HG02943 (cell line): Measurements from ENCODE around the gene HES7.
"Not testable (repeated sequence)": the region's sequence is repeated elsewhere in the genome, so short reads cannot be mapped to it uniquely, and the experiment has no call there.

Experiments
- ATAC-seq: cut with Tn5 transposase; IDR thresholded peaks from one replicate; pipeline ENCODE4 v1.9.1; 2021; ENCODE audit warnings: mild to moderate bottlenecking, low read depth, moderate library complexity; ENCODE audit not compliant: unreplicated experiment

The HES7 gene

DNA sequence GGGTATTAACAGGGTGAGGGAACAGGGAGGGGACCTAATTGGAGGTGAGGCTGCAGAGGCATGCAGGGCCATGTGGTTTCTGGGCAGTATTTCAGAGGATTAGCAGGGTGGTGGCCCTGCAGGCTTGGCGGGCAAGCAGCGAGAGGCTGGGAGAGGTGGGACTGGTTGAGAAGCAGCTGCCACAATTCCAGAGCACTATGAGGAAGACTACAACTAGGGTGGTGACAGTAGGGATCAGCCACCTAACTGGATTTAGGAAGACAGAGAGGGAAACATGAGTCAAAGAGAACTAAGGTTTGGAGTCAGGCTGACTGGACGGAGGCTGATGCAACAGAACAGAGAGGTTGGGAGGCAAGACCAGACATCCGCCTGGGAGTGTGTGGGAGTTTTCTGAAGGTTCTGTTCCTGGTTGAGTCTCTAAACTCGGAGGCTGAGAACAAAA is 17.9 kb downstream of the HES7 start:
- no peak for ATAC-seq

DNA sequence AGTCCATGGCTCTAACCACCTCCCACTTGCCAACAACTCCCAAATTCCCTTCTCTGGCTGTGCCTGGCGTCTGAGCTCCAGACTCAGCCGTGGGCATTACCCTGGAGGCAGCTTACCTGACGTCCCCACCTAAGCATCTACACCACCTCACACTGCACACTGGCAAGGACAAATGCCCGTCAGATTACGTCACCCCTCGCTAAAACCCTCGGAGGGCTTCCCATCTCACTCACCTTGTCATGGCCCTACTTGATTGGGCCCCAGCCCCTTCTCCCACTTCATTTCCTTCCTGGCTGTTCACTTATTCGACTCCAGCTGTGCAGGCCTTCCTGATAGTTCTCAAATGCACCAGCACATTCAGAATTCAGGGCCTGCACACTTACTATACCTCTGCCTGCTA is 19.0 kb downstream of the HES7 start:
- ATAC-seq = no peak

GRCh38 chr17:8103549-8103948 is 20.4 kb downstream of the HES7 start:
- ATAC-seq = no peak

- no peak for ATAC-seq
These were observed 22.2 kb downstream of the HES7 start for GRCh38 chr17:8101721-8102120.

GRCh38 chr17:8100763-8101162 is 23.1 kb downstream of the HES7 start:
- no peak for ATAC-seq

- ATAC-seq = no peak
These were observed 23.8 kb downstream of the HES7 start for GRCh38 chr17:8100111-8100510.

- no peak for ATAC-seq
These were observed 27.4 kb downstream of the HES7 start for GRCh38 chr17:8096541-8096940.

DNA sequence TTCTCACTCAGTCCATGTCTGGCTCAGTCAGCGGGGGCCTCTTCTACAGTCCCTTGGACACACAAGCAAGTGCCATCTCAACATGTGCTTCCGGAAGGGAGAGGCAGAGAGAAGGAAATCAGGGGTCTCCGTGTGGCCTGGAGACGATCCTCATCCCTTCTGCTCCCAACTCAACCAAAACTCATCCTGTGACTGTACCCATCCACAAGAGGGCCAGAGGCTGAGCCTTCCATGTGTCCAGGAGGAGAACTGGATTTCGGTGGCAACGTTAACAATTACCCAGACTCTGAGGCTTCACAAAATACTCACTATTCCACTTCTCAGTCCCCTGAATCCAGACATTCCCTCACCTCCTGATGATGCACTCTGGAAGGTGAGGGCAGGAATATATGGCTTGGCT is 28.5 kb downstream of the HES7 start:
- no peak for ATAC-seq

DNA sequence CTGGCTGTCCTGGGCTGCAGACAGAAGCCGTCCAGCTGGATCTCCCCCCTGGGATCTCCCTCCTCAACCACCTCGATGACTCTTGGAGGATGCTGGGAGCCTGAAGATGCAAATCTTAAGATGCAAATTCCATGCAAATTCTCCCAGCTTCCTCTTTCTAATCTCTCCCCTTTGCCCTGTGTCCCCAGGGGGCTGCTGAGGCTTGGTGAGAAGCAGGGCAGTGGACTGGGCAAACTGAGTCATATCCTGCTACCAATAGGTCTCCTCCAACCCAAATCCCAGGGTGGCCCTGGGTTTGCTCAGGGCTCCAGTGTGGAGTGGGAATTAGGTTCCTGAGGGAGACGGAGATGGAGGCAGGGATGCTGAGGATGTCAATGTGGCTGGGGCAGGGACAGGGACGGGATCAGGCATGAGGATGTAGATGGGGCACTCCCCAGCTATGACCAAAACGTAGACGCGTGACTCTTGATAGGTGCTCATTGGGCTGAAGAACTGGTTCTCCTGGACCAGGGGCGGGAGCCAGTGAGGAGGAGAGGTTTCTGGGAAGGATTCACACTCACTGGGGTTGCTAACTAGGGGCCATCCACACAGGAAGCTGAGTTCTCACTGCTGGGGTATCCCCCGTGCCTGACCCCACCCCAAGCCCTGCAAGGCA is 32.7 kb downstream of the HES7 start:
- ATAC-seq = no peak

DNA sequence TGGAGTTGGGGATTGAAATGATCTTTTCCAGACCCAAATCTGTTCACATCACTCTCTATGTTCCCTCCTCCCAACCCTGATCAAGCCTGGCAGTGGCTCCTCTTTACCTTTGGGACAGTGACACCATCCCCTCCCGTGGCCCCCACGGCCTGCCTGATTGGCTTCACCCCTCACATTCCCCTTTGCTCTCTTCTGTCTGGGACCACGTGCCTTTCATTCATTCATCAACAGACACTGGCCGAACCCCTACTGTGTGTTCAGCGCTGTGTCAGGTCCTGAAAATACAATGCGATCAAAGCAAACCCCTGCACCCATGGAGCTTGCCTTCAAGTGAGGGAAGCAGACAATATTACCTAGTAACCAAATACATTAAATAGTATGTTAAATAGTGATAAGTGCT is 34.2 kb downstream of the HES7 start:
- no peak for ATAC-seq

DNA sequence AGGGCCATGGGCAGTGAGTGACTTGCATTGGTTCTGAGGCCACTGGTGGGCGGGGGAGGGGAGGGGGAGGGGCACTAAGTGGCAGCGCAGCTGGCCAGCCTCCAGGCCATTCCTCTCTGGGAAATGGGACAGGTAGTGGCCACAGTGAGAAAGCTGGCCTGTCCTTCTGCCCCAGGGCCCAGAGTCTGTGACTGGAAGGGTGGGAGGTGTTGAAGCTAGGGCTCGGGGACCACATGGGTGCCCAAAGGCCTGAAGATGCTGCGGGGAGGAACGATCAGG is 36.0 kb downstream of the HES7 start:
- ATAC-seq = no peak

- no peak for ATAC-seq
These were observed 36.6 kb downstream of the HES7 start, which contains the start of gene ALOX12B for GRCh38 chr17:8087075-8087951. Gene ALOX12B, minus strand, starts transcription at chr17:8087716. Its CDS starts 274 bp downstream, at chr17:8087442.

DNA sequence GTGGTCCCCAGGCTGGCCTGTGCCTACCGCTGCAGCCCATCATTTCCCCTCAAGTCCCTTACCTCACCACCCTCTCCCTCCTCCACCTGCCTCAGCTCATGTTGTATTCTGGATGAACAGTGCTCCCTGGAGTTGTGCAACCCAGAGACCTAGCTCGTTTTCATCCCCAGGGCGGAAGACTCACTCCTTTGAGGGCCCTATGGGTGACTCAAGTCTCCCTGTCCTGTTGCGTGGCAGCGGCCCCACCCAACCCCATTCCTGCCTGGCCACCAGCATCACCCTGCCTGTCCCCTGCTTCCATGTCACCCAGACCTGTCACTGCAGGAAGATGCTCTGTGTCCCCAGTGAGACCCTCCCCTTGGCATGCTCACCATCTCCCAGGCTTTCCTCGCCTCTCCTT is 39.7 kb downstream of the HES7 start:
- ATAC-seq = no peak

DNA sequence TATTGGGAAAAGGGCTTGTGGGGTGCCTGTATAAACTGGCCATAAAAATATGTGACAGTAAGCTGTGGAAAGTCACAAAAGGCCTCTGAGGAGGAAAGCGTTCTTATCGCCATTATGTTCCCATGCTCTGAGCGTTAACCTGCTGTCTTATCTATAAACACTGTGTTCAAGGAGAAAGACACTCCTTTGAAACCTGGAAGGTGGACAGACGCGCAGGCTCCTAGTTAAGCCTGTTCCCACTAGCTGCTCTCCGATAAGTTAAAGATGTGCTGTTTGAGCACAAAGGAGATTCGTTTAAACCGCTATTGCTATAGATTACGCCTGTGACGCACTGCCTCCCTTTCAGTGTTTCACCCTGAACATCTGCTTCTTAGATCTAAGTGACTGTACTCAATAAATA is 41.6 kb downstream of the HES7 start:
- ATAC-seq = no peak

DNA sequence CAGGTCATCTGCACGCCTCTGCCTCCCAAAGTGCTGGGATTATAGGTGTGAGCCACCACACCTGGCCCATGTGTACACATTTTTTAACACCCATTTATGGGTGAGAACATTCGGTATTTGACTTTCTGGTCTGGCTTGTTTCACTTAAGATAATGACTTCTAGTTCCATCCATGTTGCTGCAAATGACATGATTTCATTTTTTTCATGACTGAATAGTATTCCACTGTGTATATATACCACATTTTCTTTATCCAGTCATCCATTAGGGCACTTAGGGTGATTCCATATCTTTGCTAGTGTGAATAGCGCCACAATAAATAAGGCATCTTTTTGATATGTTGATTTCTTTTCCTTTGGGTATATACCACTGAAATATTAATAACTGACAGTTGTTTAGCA is 42.0 kb downstream of the HES7 start:
- ATAC-seq = no peak

DNA sequence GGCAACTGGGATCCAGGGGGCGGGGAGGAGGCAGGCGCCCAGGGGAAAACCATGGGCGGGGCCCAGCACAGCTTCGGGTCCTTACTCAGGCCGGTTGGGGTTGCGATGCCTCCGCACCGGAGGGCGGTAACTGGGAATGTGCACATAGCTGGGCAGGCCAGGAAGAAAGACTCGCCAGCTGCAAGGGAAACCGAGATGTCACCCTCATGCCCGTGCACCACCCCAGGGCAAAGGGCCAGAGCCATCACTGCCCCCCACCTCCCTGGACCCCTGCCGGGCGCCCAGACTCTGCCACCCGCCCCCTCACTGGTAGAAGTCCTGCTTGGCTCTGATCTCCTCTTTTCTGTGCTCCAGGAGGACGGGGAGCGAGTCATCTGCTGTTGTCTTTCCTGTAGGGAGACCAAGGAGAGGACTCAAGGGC is 43.1 kb downstream of the HES7 start:
- no peak for ATAC-seq

DNA sequence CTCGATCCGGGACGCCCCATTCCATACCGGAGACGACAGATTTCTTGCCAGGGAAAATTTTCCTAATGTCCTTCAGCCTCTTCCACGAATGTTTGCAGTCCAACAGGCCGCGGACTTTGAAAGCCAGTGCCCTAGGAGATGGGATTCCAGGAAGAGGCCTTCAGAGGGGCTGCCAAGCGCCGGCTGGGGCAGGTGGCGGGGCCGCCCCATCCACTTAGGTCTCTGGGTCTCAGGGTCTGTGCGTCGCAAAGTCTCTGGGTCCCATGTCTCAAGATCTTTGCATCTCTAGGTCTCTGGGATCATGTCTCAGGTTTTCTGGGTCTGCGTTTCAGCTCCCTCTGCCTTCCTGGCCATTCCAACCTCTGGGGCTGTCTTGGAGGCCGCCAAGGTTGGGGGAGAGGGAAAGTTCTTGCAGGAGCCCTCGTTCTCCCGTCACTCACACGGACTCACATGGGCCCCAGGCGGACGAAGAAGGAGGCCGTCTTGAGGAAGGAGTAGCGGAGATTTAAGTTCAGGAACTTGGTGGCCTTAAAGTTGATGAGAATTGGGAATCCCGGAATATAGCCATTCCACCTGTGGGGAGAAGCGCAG is 43.6 kb downstream of the HES7 start:
- no peak for ATAC-seq

GRCh38 chr17:8079291-8080207 is 44.4 kb downstream of the HES7 start:
- ATAC-seq = peak; percentile 81

- not testable (repeated sequence) for ATAC-seq
These were observed 46.0 kb downstream of the HES7 start for GRCh38 chr17:8077939-8078338.

DNA sequence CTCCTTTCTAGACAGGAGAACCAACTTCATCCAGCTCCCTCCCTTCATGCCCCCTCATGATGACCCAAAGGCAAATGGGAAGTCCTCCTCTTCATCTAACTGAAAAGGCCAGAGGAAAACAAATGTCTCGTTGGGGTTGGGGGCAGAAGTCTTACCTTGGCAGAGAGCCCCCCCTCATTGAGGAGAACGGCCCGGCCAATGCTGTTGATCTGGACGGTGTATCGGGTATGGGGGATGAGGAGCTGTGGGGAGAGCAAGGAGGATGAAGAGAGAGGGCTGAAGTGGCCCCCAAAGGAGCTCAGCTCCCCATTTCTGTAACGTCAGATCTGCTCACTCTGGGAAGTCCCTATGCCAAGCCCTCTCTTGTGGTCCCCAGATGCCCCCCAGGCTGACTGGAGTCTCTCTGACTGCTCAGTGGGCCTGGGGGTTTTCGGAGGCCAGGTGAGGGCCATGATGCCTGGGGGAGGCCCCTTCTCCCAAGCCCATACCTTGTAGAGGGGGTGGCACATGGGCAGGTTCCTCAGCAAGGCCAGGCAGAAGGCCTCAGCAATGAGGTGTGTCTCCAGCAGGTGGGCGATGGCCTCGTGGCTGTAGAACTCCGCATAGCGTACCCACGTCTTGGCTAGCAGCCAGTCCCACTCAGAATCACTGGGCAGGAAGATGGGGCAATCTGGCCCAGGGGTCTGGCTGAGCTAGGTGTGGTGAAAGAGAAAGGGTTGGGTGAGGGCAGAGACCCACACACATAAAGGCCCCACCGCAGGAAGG is 47.2 kb downstream of the HES7 start:
- ATAC-seq = no peak
